ENCODE measurements around the gene PCDHGA4. TPM values are rescaled to one million over a fixed set of nuclear protein-coding genes. Genes with fewer than 3 reads are reported as not detected.
A peak's percentile ranks its signal among the peaks of the same experiment; 100 is the strongest.
"Not testable (repeated sequence)": the region's sequence is repeated elsewhere in the genome, so short reads cannot be mapped to it uniquely, and the experiment has no call there.

The PCDHGA4 gene
- total and polyA plus RNA-seq, 7 donors, result 0.47 to 11.3 (median 5.6) TPM; not detected in 2

DNA sequence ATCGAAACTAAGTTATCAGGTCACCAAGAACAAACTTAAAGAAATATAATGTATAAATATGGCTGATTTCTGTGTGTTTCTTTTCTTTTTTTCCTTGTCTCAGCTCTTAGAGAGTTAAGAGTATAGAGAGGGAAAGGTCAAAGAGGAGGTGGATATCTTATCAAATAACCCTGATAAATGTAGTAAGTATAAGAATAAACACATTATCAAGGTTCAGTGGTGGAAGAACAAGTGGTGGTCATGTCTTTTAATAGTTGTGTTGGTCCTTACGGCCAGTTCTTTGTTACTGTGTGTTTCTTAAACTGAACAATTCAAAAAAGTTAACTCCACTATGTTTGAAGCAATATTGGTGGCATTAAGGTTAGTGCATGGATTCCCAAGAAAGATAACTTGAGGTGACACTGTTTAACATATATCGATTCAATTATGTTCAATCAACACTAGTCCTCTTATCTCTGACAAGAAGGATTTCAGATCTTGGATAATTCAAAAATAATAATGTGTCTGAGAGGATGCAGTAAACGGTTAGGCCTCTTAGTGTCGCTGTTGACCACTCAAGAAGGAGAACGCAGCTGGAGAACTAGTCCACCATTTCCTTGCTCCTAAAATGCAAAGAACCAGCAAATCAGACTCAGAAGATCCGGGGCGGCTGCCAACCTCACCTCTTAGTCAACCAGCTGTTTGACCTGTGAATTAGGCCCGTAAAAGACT is 11.4 kb upstream of the PCDHGA4 start, which contains the start of gene PCDHGA3:
Gene PCDHGA3, plus strand, starts transcription at position 588 of the 711 bp plus-strand sequence. CDS start 205 bp downstream, outside the sequence.
- peak within 1 kb of the TSS in 2 of 4 donors; percentile 13 to 22 for H3K4me3 ChIP-seq
- H3K27ac ChIP-seq, result no peak within 1 kb of the TSS
- H3K36me3 ChIP-seq, result no peaks in the 10 kb centered on the region
- no peak for TF ChIP-seq POLR2A (IDR thresholded peaks at IDR 0.05)
- intact Hi-C loops (cut with DNase I), result no loop called here
- no peaks in the 10 kb centered on the region for H3K4me1 ChIP-seq
- H3K27me3 ChIP-seq, result peaks cover 0 to 37% (median 0%) of the 10 kb centered on the region in 3 donors
- peaks cover 31 to 88% (median 54%) of the 10 kb centered on the region in 4 donors for H3K9me3 ChIP-seq
- WGBS, 2 donors, result 33 to 37% methylated on average over 9 of the region's 9 CpGs
- DNase-seq, result no peak

DNA sequence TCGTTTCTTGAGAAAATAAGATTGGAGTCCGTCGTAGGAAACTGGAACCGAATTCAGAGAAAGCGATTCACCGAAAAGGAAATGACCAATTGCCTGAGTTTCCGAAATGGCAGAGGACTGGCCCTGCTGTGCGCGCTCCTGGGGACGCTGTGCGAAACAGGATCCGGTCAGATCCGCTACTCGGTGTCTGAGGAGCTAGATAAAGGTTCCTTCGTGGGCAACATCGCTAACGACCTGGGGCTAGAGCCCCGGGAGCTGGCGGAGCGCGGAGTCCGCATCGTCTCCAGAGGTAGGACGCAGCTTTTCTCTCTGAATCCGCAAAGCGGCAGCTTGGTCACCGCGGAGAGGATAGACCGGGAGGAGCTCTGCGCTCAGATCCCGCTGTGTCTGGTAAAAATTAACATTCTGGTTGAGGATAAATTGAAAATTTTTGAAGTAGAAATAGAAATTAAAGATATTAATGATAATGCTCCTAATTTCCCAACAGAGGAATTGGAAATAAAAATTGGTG is 10.8 kb upstream of the PCDHGA4 start:
- Histone ChIP-seq H3K27ac (no peak overlapping the region), H3K4me1 (no peaks in the 10 kb centered on the region), H3K9me3 (peaks cover 26 to 86% (median 51%) of the 10 kb centered on the region in 4 donors), H3K36me3 (no peaks in the 10 kb centered on the region), H3K4me3 (peak overlapping the region in 2 of 4 donors; percentile 13 to 22), H3K27me3 (peaks cover 0 to 43% (median 0%) of the 10 kb centered on the region in 3 donors)
- intact Hi-C loops (cut with DNase I), result no loop called here
- TF ChIP-seq POLR2AphosphoS5 (IDR thresholded peaks at IDR 0.05) (no peak), EP300 (IDR thresholded peaks at IDR 0.05) (no peak), POLR2A (IDR thresholded peaks at IDR 0.05) (no peak)
- TF ChIP-seq, protein P1, sequence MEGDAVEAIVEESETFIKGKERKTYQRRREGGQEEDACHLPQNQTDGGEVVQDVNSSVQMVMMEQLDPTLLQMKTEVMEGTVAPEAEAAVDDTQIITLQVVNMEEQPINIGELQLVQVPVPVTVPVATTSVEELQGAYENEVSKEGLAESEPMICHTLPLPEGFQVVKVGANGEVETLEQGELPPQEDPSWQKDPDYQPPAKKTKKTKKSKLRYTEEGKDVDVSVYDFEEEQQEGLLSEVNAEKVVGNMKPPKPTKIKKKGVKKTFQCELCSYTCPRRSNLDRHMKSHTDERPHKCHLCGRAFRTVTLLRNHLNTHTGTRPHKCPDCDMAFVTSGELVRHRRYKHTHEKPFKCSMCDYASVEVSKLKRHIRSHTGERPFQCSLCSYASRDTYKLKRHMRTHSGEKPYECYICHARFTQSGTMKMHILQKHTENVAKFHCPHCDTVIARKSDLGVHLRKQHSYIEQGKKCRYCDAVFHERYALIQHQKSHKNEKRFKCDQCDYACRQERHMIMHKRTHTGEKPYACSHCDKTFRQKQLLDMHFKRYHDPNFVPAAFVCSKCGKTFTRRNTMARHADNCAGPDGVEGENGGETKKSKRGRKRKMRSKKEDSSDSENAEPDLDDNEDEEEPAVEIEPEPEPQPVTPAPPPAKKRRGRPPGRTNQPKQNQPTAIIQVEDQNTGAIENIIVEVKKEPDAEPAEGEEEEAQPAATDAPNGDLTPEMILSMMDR (IDR thresholded peaks at IDR 0.05), result no peak
- no peak for DNase-seq
- 36 to 60% methylated on average over 31 of the region's 31 CpGs for WGBS, 2 donors

DNA sequence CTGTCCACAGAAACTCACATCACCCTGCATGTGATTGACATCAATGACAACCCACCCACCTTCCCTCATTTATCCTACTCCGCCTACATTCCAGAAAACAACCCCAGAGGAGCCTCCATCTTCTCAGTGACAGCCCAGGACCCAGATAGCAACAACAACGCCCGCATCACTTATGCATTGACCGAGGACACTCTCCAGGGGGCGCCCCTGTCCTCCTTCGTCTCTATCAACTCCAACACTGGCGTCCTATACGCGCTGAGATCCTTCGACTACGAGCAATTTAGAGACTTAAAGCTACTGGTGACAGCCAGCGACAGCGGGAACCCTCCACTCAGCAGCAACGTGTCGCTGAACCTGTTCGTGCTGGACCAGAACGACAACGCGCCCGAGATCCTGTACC is 9.5 kb upstream of the PCDHGA4 start:
- intact Hi-C loops (cut with DNase I), result no loop called here
- H3K4me3 ChIP-seq, result no peak overlapping the region
- no peak for TF ChIP-seq POLR2A (IDR thresholded peaks at IDR 0.05)
- peaks cover 14 to 79% (median 43%) of the 10 kb centered on the region in 4 donors for H3K9me3 ChIP-seq
- no peaks in the 10 kb centered on the region for H3K36me3 ChIP-seq
- no peaks in the 10 kb centered on the region for H3K4me1 ChIP-seq
- 43 to 62% methylated on average over 20 of the region's 20 CpGs for WGBS, 2 donors
- peaks cover 0 to 51% (median 0%) of the 10 kb centered on the region in 3 donors for H3K27me3 ChIP-seq
- no peak for DNase-seq
- H3K27ac ChIP-seq, result no peak overlapping the region

DNA sequence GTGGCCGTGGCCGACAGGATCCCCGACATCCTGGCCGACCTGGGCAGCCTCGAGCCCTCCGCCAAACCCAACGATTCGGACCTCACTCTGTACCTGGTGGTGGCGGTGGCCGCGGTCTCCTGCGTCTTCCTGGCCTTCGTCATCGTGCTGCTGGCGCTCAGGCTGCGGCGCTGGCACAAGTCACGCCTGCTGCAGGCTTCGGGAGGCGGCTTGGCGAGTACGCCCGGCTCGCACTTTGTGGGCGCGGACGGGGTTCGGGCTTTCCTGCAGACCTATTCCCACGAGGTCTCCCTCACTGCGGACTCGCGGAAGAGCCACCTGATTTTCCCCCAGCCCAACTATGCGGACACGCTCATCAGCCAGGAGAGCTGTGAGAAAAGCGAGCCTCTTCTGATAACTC is 8.8 kb upstream of the PCDHGA4 start:
- 48 to 70% methylated on average over 27 to 28 of the region's 35 CpGs for WGBS, 2 donors
- H3K4me1 ChIP-seq; H3K36me3 ChIP-seq; intact Hi-C loops (cut with DNase I); H3K4me3 ChIP-seq; DNase-seq; H3K27ac ChIP-seq: not testable (repeated sequence)
- Histone ChIP-seq H3K27me3 (peaks cover 0 to 58% (median 0%) of the 10 kb centered on the region in 3 donors), H3K9me3 (peaks cover 8 to 79% (median 46%) of the 10 kb centered on the region in 4 donors)

DNA sequence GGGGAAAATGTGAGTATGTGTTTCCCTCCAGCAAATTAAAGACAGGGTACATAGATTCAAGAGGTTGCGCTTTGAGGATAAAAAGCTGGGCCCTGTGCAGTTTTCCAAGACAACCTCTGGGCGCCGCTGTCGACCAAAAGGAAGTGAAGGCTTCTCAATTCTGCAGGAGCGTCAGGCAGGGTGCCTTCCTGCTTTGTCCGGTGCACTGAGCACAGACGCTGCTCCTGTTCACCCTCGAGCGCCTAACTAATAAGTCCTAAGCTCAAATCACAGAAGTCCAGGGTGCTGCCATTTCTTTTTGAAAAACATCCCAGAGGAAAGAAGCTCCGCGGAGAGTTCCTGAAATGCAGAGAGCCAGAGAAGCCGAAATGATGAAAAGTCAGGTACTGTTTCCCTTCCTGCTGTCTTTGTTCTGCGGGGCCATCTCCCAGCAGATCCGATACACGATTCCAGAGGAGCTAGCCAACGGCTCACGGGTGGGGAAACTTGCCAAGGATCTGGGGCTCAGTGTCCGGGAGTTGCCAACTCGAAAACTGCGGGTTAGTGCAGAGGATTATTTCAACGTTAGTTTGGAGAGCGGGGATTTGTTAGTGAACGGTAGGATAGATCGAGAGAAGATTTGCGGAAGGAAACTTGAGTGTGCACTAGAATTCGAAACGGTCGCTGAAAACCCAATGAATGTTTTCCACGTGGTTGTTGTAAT is 4.8 kb upstream of the PCDHGA4 start, which contains the start of gene PCDHGB1:
Gene PCDHGB1, plus strand, starts transcription at position 183 of the 703 bp plus-strand sequence. Its CDS starts 162 bp downstream, at position 345.
- WGBS, 2 donors, result 30 to 39% methylated on average over 29 of the region's 29 CpGs
- H3K9me3 ChIP-seq, result peaks cover 15 to 70% (median 44%) of the 10 kb centered on the region in 4 donors
- intact Hi-C loops (cut with DNase I), result no loop called here

More for the DNA sequence above, 4.8 kb upstream of the PCDHGA4 start, which contains the start of gene PCDHGB1:
- Histone ChIP-seq H3K36me3 (no peaks in the 10 kb centered on the region), H3K27me3 (peaks cover 0 to 50% (median 0%) of the 10 kb centered on the region in 3 donors), H3K4me1 (no peaks in the 10 kb centered on the region), H3K4me3 (peak within 1 kb of the TSS in 3 of 4 donors; percentile 9 to 37 (median 20)), H3K27ac (no peak within 1 kb of the TSS)
- DNase-seq, result no peak
- TF ChIP-seq POLR2AphosphoS5 (IDR thresholded peaks at IDR 0.05) (no peak), POLR2A (IDR thresholded peaks at IDR 0.05) (no peak), EP300 (IDR thresholded peaks at IDR 0.05) (no peak)
- TF ChIP-seq, protein P1 (IDR thresholded peaks at IDR 0.05), result peak in 1 of 4 experiments; percentile 27
